HCT116 (cell line): ENCODE data around the gene FTCD. TPM values are rescaled to one million over a fixed set of nuclear protein-coding genes. Genes with fewer than 3 reads are reported as not detected.
"Not testable (repeated sequence)": the region's sequence is repeated elsewhere in the genome, so short reads cannot be mapped to it uniquely, and the experiment has no call there.

ENCODE experiments used
- ATAC-seq: fragments of 200-7000 bp; cut with Tn5 transposase; 2 replicates; pipeline ENCODE4 v1.9.1; 2020; ENCODE audit warnings: mild to moderate bottlenecking, moderate library complexity
- BruUV-seq: library from RNA; stranded (reverse); fragments of 400-500 nt; replicated peaks from 2 replicates; lab custom pipeline; 2021; lab: Mats Ljungman, UMichigan
- CTCF ChIA-PET: fragments of 300-600 bp; sonication (Branson Sonifier 250); formaldehyde crosslinking; loops from one replicate; lab custom pipeline; 2021; ENCODE audit warnings: antibody characterized with exemption; lab: Charles Lee
- POLR2A ChIA-PET: fragments of 300-600, 350-600 bp; sonication (Branson Sonifier 250); formaldehyde crosslinking; loops from one replicate; lab custom pipeline; 2021; ENCODE audit warnings: antibody characterized with exemption; lab: Charles Lee
- RAD21 ChIA-PET, 2 experiments: fragments of 300-600 bp; sonication (Branson Sonifier 250); formaldehyde crosslinking; loops; one replicate each; lab custom pipeline; 2023; ENCODE audit warnings: low total read pairs in 2 of 2; ENCODE audit not compliant: uncharacterized antibody in 2 of 2, unreplicated experiment in 2 of 2, low non-redundant PET in 1 of 2; lab: Charles Lee
- DNase-seq: peaks from one replicate; pipeline ENCODE4 v3.0.0-alpha.2; 2010; ENCODE audit warnings: low read depth, low spot score
- H2AFZ ChIP-seq: fragments of 200-600 bp; shearing (Covaris generic), sonication (generic); 2 replicates; pipeline ENCODE4 v1.6.1; 2017; ENCODE audit warnings: low read depth, mixed run types, mixed read lengths, antibody characterized with exemption, low read length; ENCODE audit not compliant: poor library complexity, severe bottlenecking
- H3K27ac ChIP-seq: 2 replicates; pipeline ENCODE4 v1.5.1; 2012; ENCODE audit warnings: low read depth, low read length
- H3K27me3 ChIP-seq: fragments of 200-600 bp; sonication (generic); 2 replicates; pipeline ENCODE4 v1.6.1; 2016; ENCODE audit warnings: mixed run types, low read length, mixed read lengths; ENCODE audit not compliant: insufficient read depth
- H3K36me3 ChIP-seq, 2 experiments: fragments of 200-500 bp in 1 of 2; fragments of 200-600 bp in 1 of 2; sonication (Bioruptor generic) in 1 of 2; sonication (generic) in 1 of 2; 2 replicates each; pipeline versions ENCODE4 v1.5.1 to v1.6.1; 2014 to 2016; ENCODE audit warnings: low read length in 2 of 2, inconsistent platforms in 1 of 2, mixed read lengths in 1 of 2, mixed run types in 1 of 2; ENCODE audit not compliant: insufficient read depth in 2 of 2, control insufficient read depth in 1 of 2
- H3K4me1 ChIP-seq, 2 experiments: fragments of 200-600 bp in 1 of 2; sonication (generic) in 1 of 2; 2 replicates each; pipeline versions ENCODE4 v1.5.1 to v1.6.1; 2012 to 2017; ENCODE audit warnings: low read length in 2 of 2, inconsistent platforms in 1 of 2, mild to moderate bottlenecking in 1 of 2, mixed read lengths in 1 of 2, mixed run types in 1 of 2, moderate library complexity in 1 of 2; ENCODE audit not compliant: insufficient read depth in 2 of 2, control insufficient read depth in 1 of 2
- H3K4me2 ChIP-seq: fragments of 200-600 bp; sonication (generic); 2 replicates; pipeline ENCODE4 v1.6.1; 2017; ENCODE audit warnings: mixed run types, low read length, mixed read lengths
- H3K4me3 ChIP-seq, 2 experiments: fragments of 200-600 bp in 1 of 2; sonication (generic) in 1 of 2; replicated peaks in 1 of 2; 2 replicates each; pipeline ENCODE4 v1.5.1; 2011 to 2016; ENCODE audit warnings: low read length in 2 of 2, control low read depth in 1 of 2, low read depth in 1 of 2, mild to moderate bottlenecking in 1 of 2, mixed read lengths in 1 of 2, mixed run types in 1 of 2
- H3K79me2 ChIP-seq: fragments of 200-600 bp; sonication (generic); 2 replicates; pipeline ENCODE4 v1.6.1; 2017; ENCODE audit warnings: mild to moderate bottlenecking, mixed run types, low read length, moderate library complexity, mixed read lengths; ENCODE audit not compliant: insufficient read depth
- H3K9ac ChIP-seq: fragments of 200-600 bp; sonication (generic); 2 replicates; pipeline ENCODE4 v1.6.1; 2016; ENCODE audit warnings: low read length, mixed read lengths
- H3K9me2 ChIP-seq: fragments of 200-600 bp; sonication (generic), shearing (Covaris generic); 2 replicates; pipeline ENCODE4 v1.6.1; 2017; ENCODE audit warnings: mixed run types, mild to moderate bottlenecking, moderate library complexity; ENCODE audit not compliant: insufficient read depth
- H3K9me3 ChIP-seq, 2 experiments: fragments of 200-500 bp in 1 of 2; fragments of 200-600 bp in 1 of 2; sonication (Bioruptor generic) in 1 of 2; sonication (generic) in 1 of 2; 2 replicates each; pipeline ENCODE4 v1.6.1; 2014 to 2017; ENCODE audit warnings: low read length in 2 of 2, mixed read lengths in 2 of 2, inconsistent platforms in 1 of 2, low read depth in 1 of 2, mild to moderate bottlenecking in 1 of 2, mixed run types in 1 of 2, moderate library complexity in 1 of 2; ENCODE audit not compliant: control insufficient read depth in 1 of 2, insufficient read depth in 1 of 2
- H4K20me1 ChIP-seq: fragments of 200-600 bp; sonication (generic), shearing (Covaris generic); 2 replicates; pipeline ENCODE4 v1.6.1; 2017; ENCODE audit warnings: mixed run types, mild to moderate bottlenecking, moderate library complexity; ENCODE audit not compliant: insufficient read depth
- CBX3 ChIP-seq: IDR thresholded peaks from 2 replicates; pipeline ENCODE4 v1.6.1; 2012; ENCODE audit warnings: low read depth
- CTCF ChIP-seq, 3 experiments: fragments of 200-600 bp in 1 of 3; sonication (generic) in 1 of 3; IDR thresholded peaks in 2 of 3; conservative IDR thresholded peaks in 1 of 3; 2 replicates each; pipeline ENCODE4 v1.5.1; 2012 to 2017; ENCODE audit warnings: low read depth in 2 of 3, low read length in 2 of 3, antibody characterized with exemption in 1 of 3, borderline replicate concordance in 1 of 3, control low read depth in 1 of 3, mild to moderate bottlenecking in 1 of 3, mixed read lengths in 1 of 3, mixed run types in 1 of 3, moderate library complexity in 1 of 3; ENCODE audit not compliant: insufficient read depth in 1 of 3
- EGR1 ChIP-seq: IDR thresholded peaks from 2 replicates; pipeline ENCODE4 v1.6.1; 2012; ENCODE audit warnings: low read depth
- EZH2 ChIP-seq: fragments of 200-600 bp; sonication (generic); IDR thresholded peaks from 2 replicates; pipeline ENCODE4 v1.6.1; 2017; ENCODE audit warnings: antibody characterized with exemption, mixed run types
- SP1 ChIP-seq: IDR thresholded peaks from 2 replicates; pipeline ENCODE4 v1.6.1; 2012; ENCODE audit warnings: low read depth
- ZBTB33 ChIP-seq: IDR thresholded peaks from 2 replicates; pipeline ENCODE4 v1.6.1; 2011; ENCODE audit warnings: mild to moderate bottlenecking, low read length, moderate library complexity; ENCODE audit not compliant: insufficient replicate concordance; ENCODE audit errors: extremely low read depth
- ZNF274 ChIP-seq: fragments of 200-500 bp; sonication (Bioruptor generic); IDR thresholded peaks from 2 replicates; pipeline ENCODE4 v1.6.1; 2014; ENCODE audit warnings: mild to moderate bottlenecking, low read depth, low read length, inconsistent platforms
- intact Hi-C: fragments of 100-400 bp; cut with micrococcal nuclease; formaldehyde crosslinking; loops from 2 replicates; pipeline ENCODE4 v1.10.0; 2022
- total RNA-seq: library from RNA; stranded (reverse); gene quantifications from one replicate; pipeline ENCODE4 v1.2.1, GENCODE V29; 2021; ENCODE audit not compliant: unreplicated experiment

The FTCD gene
- total RNA-seq, 1 experiment from 2014 or later, result 2.5 TPM

GRCh38 chr21:46200877-46201803, 45.8 kb upstream of the FTCD start:
- CTCF ChIA-PET, H3K27ac ChIP-seq, H3K27me3 ChIP-seq, H3K9ac ChIP-seq, H3K9me3 ChIP-seq, H3K4me3 ChIP-seq, H4K20me1 ChIP-seq, ATAC-seq, H3K9me2 ChIP-seq, DNase-seq, H2AFZ ChIP-seq, H3K4me2 ChIP-seq, intact Hi-C loops, RAD21 ChIA-PET, H3K36me3 ChIP-seq, H3K79me2 ChIP-seq, POLR2A ChIA-PET, BruUV-seq, H3K4me1 ChIP-seq: not testable (repeated sequence)

GRCh38 chr21:46199436-46200373, 44.3 kb upstream of the FTCD start:
- TF ChIP-seq ZBTB33 (no peak), SP1 (no peak), CTCF (IDR thresholded peaks at IDR 0.05 in 2 of 3, conservative IDR thresholded peaks at IDR 0.05 in 1 of 3; ENCODE audit: borderline replicate concordance in 1 of 3, insufficient read depth in 1 of 3, low read depth in 2 of 3, low read length in 2 of 3) (no peak), ZNF274 (no peak), EGR1 (no peak), CBX3 (no peak), EZH2 (no peak)
- TF ChIP-seq, all 23 proteins: peak for 0
- no TSS peak for BruUV-seq
- no peak overlapping the region for H3K4me3 ChIP-seq
- H3K4me2 ChIP-seq, result no peak overlapping the region
- H3K9ac ChIP-seq, result no peak overlapping the region
- ATAC-seq (no peak), DNase-seq (no peak)
- H2AFZ ChIP-seq, result no peak overlapping the region
- ChIA-PET RAD21 (no interaction called here), POLR2A (no interaction called here), CTCF (no interaction called here)
- H4K20me1 ChIP-seq, result no peaks in the 10 kb centered on the region
- intact Hi-C loops, result no loop called here
- peaks cover 0 to 4% of the 10 kb centered on the region in 2 experiments; a peak in 3 of 4 replicates for H3K36me3 ChIP-seq
- no peaks in the 10 kb centered on the region for H3K79me2 ChIP-seq
- H3K4me1 ChIP-seq, result no peaks in the 10 kb centered on the region
- no peaks in the 10 kb centered on the region for H3K9me2 ChIP-seq
- H3K9me3 ChIP-seq, result no peaks in the 10 kb centered on the region
- H3K27me3 ChIP-seq, result no peaks in the 10 kb centered on the region
- no peak overlapping the region for H3K27ac ChIP-seq
